K562 (cell line): ENCODE data around the gene NEK2. TPM values are rescaled to one million over a fixed set of nuclear protein-coding genes. Genes with fewer than 3 reads are reported as not detected.

Experiments
- E2F3 ChIP-seq: fragments of 250-450 bp; sonication (Bioruptor Pico); IDR thresholded peaks from 2 replicates; pipeline ENCODE4 v1.4.0; 2020; ENCODE audit warnings: mild to moderate bottlenecking
- HIVEP1 ChIP-seq: fragments of 250-450 bp; sonication (Bioruptor Pico); IDR thresholded peaks from 2 replicates; pipeline ENCODE4 v1.4.0; 2020; ENCODE audit warnings: mild to moderate bottlenecking
- MEIS2 ChIP-seq: fragments of 450-650 bp; IDR thresholded peaks from 2 replicates; pipeline ENCODE4 v1.6.1; 2014; ENCODE audit warnings: mild to moderate bottlenecking; ENCODE audit not compliant: partially characterized antibody
- NFRKB ChIP-seq: fragments of 450-650 bp; IDR thresholded peaks from 2 replicates; pipeline ENCODE4 v1.6.1; 2016; ENCODE audit warnings: low read depth
- PML ChIP-seq: IDR thresholded peaks from 2 replicates; pipeline ENCODE4 v1.6.1; 2012; ENCODE audit warnings: low read length, inconsistent platforms
- RCOR1 ChIP-seq, 2 experiments: IDR thresholded peaks; 2 replicates each; pipeline ENCODE4 v1.6.1; 2012; ENCODE audit warnings: low read depth in 2 of 2, low read length in 2 of 2, borderline replicate concordance in 1 of 2, improper control_type of control experiment in 1 of 2
- TCFL5 ChIP-seq: fragments of 250-450 bp; sonication (Bioruptor Pico); conservative IDR thresholded peaks from 2 replicates; pipeline ENCODE4 v1.6.1; 2021; ENCODE audit warnings: mild to moderate bottlenecking, moderate library complexity, matching md5 sums
- XRCC5 ChIP-seq: fragments of 200-400 bp; formaldehyde crosslinking; IDR thresholded peaks from 2 replicates; pipeline ENCODE4 v1.6.1; 2017; ENCODE audit warnings: low read depth, mild to moderate bottlenecking, low read length
- ZBTB8A ChIP-seq: fragments of 450-650 bp; IDR thresholded peaks from 2 replicates; pipeline ENCODE4 v1.6.1; 2018; ENCODE audit warnings: mild to moderate bottlenecking, moderate library complexity; ENCODE audit not compliant: partially characterized antibody
- ZMIZ1 ChIP-seq, 2 experiments: fragments of 150-350 bp in 1 of 2; IDR thresholded peaks; 2 replicates each; pipeline ENCODE4 v1.6.1; 2012 to 2016; ENCODE audit warnings: low read depth in 2 of 2, low read length in 2 of 2, mild to moderate bottlenecking in 1 of 2, moderate library complexity in 1 of 2
- polyA plus RNA-seq, 8 experiments: library from polyadenylated mRNA; depleted of rRNA in 4 of 8; stranded (reverse) in 5 of 8; unstranded in 3 of 8; fragments of >200 nt; fragmentation: Nextera tagmentation in 2 of 8; fragmentation: Illumina TruSeq in 1 of 8; extraction: Ambion mirVana in 2 of 8; extraction: Trizol in 1 of 8; gene quantifications; 2 replicates each; pipeline versions ENCODE4 v1.2.1 to v1.2.3, GENCODE V29; 2011 to 2014; ENCODE audit warnings: inconsistent platforms in 1 of 8, missing spikeins in 1 of 8
- total RNA-seq, 7 experiments: library from RNA; depleted of rRNA in 6 of 7; stranded (reverse); fragments of >200 nt in 6 of 7; fragmentation: Illumina TruSeq in 2 of 7; extraction: Trizol in 2 of 7; gene quantifications; 2 replicates each; pipeline versions ENCODE4 v1.2.1 to v1.2.3, GENCODE V29; 2011 to 2021; ENCODE audit warnings: low replicate concordance in 1 of 7

Gene NEK2
- total and polyA plus RNA-seq, 9 of the 15 experiments (the other 6 are each of a cell fraction or from before 2014, with no cell fraction given), result 30.0 to 74.7 (median 66.4) TPM

DNA sequence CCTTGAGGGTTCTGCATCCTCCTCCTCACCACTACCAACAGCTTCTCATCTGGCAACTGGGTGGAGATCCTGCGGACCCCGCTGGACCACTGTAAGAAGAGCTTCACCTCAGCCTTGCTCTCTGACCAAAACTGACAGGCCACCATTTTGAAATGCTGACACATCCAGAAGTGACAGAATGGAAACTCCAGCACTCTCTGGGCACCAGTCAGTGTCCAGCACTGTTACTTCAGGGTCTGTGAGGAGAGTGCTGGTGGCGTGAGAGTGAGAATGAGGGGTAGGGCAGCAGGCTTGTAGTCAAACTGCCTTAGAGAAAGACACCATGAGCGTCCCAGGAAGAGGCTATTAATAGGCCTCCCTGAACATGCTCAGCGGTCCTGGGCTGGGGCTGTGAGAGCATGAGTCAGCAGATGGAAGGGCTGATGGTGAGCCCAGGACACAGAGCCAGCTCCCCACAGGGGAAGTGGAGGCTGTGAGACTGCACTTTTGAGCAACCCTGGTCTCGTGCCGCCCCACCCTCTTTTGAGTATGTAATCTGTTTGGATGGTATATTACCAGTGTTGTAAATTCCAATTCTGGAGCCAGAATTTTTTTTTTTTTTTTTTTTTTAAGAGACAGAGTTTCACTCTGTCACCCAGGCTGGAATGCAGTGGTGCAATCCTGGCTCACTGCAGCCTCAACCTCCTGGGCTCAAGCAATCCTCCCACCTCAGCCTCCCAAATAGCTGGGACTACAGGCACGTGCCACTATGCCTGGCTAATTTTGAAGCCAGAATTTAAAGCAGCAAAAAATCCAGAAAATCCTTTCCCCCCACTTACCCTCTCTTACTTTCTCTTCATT lies 62.1 kb downstream of the NEK2 start (continued):
- TF ChIP-seq ZMIZ1 (IDR thresholded peaks at IDR 0.05; ENCODE audit: low read depth in 2 of 2, low read length in 2 of 2), result peak in 1 of 2 experiments; percentile 47; a peak in 1 of 4 replicates
- TF ChIP-seq NFRKB, result peak; percentile 99
- TF ChIP-seq XRCC5, result peak; percentile 42; the same call in 1 of the 2 replicates
- no peak for TF ChIP-seq E2F3
- peak; percentile 8; the same call in 1 of the 2 replicates for TF ChIP-seq PML
- TF ChIP-seq ZBTB8A, result no peak
- peak; percentile 32 for TF ChIP-seq MEIS2
- TF ChIP-seq TCFL5, result 0 out of 2 replicates have a peak, but pooled peaks have one; percentile 57
- 0 out of 2 replicates have a peak, but pooled peaks have one; percentile 10 for TF ChIP-seq HIVEP1 (CRISPR knock-in tag)
- TF ChIP-seq RCOR1 (IDR thresholded peaks at IDR 0.05; ENCODE audit: borderline replicate concordance in 1 of 2, low read depth in 2 of 2, low read length in 2 of 2), result peak in 1 of 2 experiments; percentile 98; a peak in 3 of 4 replicates
